ENCODE measurements around the gene SMIM24. TPM values are rescaled to one million over a fixed set of nuclear protein-coding genes. Genes with fewer than 3 reads are reported as not detected.
A peak's percentile ranks its signal among the peaks of the same experiment; 100 is the strongest.
"Not testable (repeated sequence)": the region's sequence is repeated elsewhere in the genome, so short reads cannot be mapped to it uniquely, and the experiment has no call there.

Gene SMIM24
- total RNA-seq, 1 donor from 2014 or later, result not detected

DNA sequence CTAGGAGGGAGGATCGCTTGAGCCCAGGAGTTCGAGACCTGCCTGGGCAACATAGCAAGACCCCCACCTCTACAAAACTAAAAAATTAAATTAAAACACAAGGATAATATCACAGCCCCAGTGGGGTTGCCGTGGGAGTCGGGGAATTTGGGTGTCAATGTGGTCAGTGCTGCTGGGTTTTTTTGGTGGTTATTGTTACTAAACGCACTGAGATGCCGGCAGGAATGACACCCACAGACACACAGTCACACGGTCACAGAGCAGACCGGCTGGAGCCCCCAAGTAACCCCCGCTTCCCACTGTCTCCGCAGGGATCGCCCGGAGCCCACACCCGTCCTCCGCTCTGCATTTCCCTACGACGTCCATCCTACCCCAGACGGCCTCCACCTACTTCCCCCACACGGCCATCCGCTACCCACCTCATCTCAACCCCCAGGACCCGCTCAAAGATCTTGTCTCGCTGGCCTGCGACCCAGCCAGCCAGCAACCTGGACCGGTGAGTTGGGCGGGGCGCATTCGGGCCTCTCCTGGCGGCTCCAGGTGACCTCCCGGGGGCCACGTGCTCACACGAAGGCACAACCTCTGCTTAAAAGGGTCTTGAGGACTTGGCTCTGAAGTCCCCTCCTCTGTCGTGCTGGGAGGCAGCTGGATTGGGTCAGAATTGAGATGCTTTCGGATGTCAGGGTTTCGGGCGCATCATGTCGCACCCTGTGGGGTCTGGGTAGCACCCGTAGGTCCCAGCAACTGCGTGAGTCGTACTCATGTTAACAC lies 28.0 kb downstream of the SMIM24 start:
- Mint-ChIP-seq H3K27me3 (ENCODE audit: unreplicated experiment) (peaks cover 2% of the 10 kb centered on the region), H3K36me3 (ENCODE audit: low read depth, unreplicated experiment) (peaks cover 3% of the 10 kb centered on the region), H3K27ac (ENCODE audit: unreplicated experiment) (no peak overlapping the region), H3K4me3 (ENCODE audit: unreplicated experiment) (no peak overlapping the region), H3K4me1 (ENCODE audit: unreplicated experiment) (peaks cover 4% of the 10 kb centered on the region), H3K9me3 (ENCODE audit: unreplicated experiment) (no peaks in the 10 kb centered on the region)
- no peak for TF ChIP-seq CTCF (IDR thresholded peaks at IDR 0.05; ENCODE audit: unreplicated experiment)
- no peak for DNase-seq (ENCODE audit: low spot score)

GRCh38 chr19:3451451-3451866 lies 28.9 kb downstream of the SMIM24 start:
- TF ChIP-seq CTCF (IDR thresholded peaks at IDR 0.05; ENCODE audit: unreplicated experiment), result no peak
- no peak overlapping the region for H3K27ac Mint-ChIP-seq (ENCODE audit: unreplicated experiment)
- H3K4me3 Mint-ChIP-seq (ENCODE audit: unreplicated experiment), result no peak overlapping the region
- DNase-seq (ENCODE audit: low spot score), result no peak
- no peaks in the 10 kb centered on the region for H3K9me3 Mint-ChIP-seq (ENCODE audit: unreplicated experiment)
- peaks cover 2% of the 10 kb centered on the region for H3K27me3 Mint-ChIP-seq (ENCODE audit: unreplicated experiment)
- H3K36me3 Mint-ChIP-seq (ENCODE audit: low read depth, unreplicated experiment), result peaks cover 3% of the 10 kb centered on the region
- peaks cover 4% of the 10 kb centered on the region for H3K4me1 Mint-ChIP-seq (ENCODE audit: unreplicated experiment)

- H3K27me3 Mint-ChIP-seq (ENCODE audit: unreplicated experiment), result peaks cover 3% of the 10 kb centered on the region
- H3K27ac Mint-ChIP-seq (ENCODE audit: unreplicated experiment), result peak overlapping the region; percentile 55
- no peak for TF ChIP-seq CTCF (IDR thresholded peaks at IDR 0.05; ENCODE audit: unreplicated experiment)
- H3K9me3 Mint-ChIP-seq (ENCODE audit: unreplicated experiment), result no peaks in the 10 kb centered on the region
- no peak for DNase-seq (ENCODE audit: low spot score)
- H3K36me3 Mint-ChIP-seq (ENCODE audit: low read depth, unreplicated experiment), result peaks cover 3% of the 10 kb centered on the region
- no peak overlapping the region for H3K4me3 Mint-ChIP-seq (ENCODE audit: unreplicated experiment)
- H3K4me1 Mint-ChIP-seq (ENCODE audit: unreplicated experiment), result peaks cover 4% of the 10 kb centered on the region
Observed at GRCh38 chr19:3450796-3451411, 29.4 kb downstream of the SMIM24 start.

- H3K4me1 Mint-ChIP-seq (ENCODE audit: unreplicated experiment), result peaks cover 14% of the 10 kb centered on the region
- TF ChIP-seq CTCF (IDR thresholded peaks at IDR 0.05; ENCODE audit: unreplicated experiment), result no peak
- H3K27me3 Mint-ChIP-seq (ENCODE audit: unreplicated experiment), result peaks cover 6% of the 10 kb centered on the region
- no peak overlapping the region for H3K27ac Mint-ChIP-seq (ENCODE audit: unreplicated experiment)
- DNase-seq (ENCODE audit: low spot score), result no peak
- peaks cover 3% of the 10 kb centered on the region for H3K36me3 Mint-ChIP-seq (ENCODE audit: low read depth, unreplicated experiment)
- H3K4me3 Mint-ChIP-seq (ENCODE audit: unreplicated experiment), result no peak overlapping the region
- no peaks in the 10 kb centered on the region for H3K9me3 Mint-ChIP-seq (ENCODE audit: unreplicated experiment)
Observed at GRCh38 chr19:3448616-3449334, 31.6 kb downstream of the SMIM24 start.

- not testable (repeated sequence) for H3K27ac Mint-ChIP-seq (ENCODE audit: unreplicated experiment); H3K27me3 Mint-ChIP-seq (ENCODE audit: unreplicated experiment); H3K4me3 Mint-ChIP-seq (ENCODE audit: unreplicated experiment)
Observed at GRCh38 chr19:3446657-3447056, 33.7 kb downstream of the SMIM24 start.

More at GRCh38 chr19:3446657-3447056, 33.7 kb downstream of the SMIM24 start:
- H3K36me3 Mint-ChIP-seq (ENCODE audit: low read depth, unreplicated experiment); DNase-seq (ENCODE audit: low spot score); H3K9me3 Mint-ChIP-seq (ENCODE audit: unreplicated experiment): not testable (repeated sequence)
- H3K4me1 Mint-ChIP-seq (ENCODE audit: unreplicated experiment), result peaks cover 15% of the 10 kb centered on the region

Measured in endothelial cell (in vitro differentiated cells).